Loucy (cell line): ENCODE measurements around the gene GRB10.
A peak's percentile ranks its signal among the peaks of the same experiment; 100 is the strongest.

ENCODE experiments used
- H2AFZ ChIP-seq: fragments of 200-600 bp; sonication (generic); 2 replicates; pipeline ENCODE4 v1.6.0; 2016; ENCODE audit warnings: antibody characterized with exemption, mild to moderate bottlenecking, low read length, moderate library complexity
- H3F3A ChIP-seq: fragments of 200-600 bp; 2 replicates; pipeline ENCODE4 v1.6.0; 2016; ENCODE audit warnings: antibody characterized with exemption, low read depth, mild to moderate bottlenecking
- H3K27me3 ChIP-seq: fragments of 200-600 bp; sonication (generic); 2 replicates; pipeline ENCODE4 v1.6.1; 2014; ENCODE audit warnings: low read length, mild to moderate bottlenecking; ENCODE audit not compliant: insufficient read depth, poor library complexity, severe bottlenecking
- H3K36me3 ChIP-seq: fragments of 200-600 bp; sonication (generic); 2 replicates; pipeline ENCODE4 v1.6.1; 2016; ENCODE audit warnings: low read length; ENCODE audit not compliant: insufficient read depth
- H3K4me1 ChIP-seq: fragments of 200-600 bp; sonication (generic); 2 replicates; pipeline ENCODE4 v1.5.1; 2014; ENCODE audit warnings: low read length, mild to moderate bottlenecking; ENCODE audit not compliant: insufficient read depth, poor library complexity, severe bottlenecking
- H3K4me2 ChIP-seq: fragments of 200-600 bp; sonication (generic); 2 replicates; pipeline ENCODE4 v1.6.0; 2014; ENCODE audit warnings: antibody characterized with exemption, low read length, low read depth, mild to moderate bottlenecking; ENCODE audit not compliant: poor library complexity, severe bottlenecking
- H3K4me3 ChIP-seq: fragments of 200-600 bp; sonication (generic); 2 replicates; pipeline ENCODE4 v1.5.1; 2014; ENCODE audit warnings: low read length, mild to moderate bottlenecking, mixed read lengths; ENCODE audit not compliant: poor library complexity, severe bottlenecking
- H3K79me2 ChIP-seq: fragments of 200-600 bp; sonication (generic); 2 replicates; pipeline ENCODE4 v1.6.1; 2014; ENCODE audit warnings: low read length; ENCODE audit not compliant: insufficient read depth
- H3K9ac ChIP-seq: fragments of 200-600 bp; sonication (generic); 2 replicates; pipeline ENCODE4 v1.6.0; 2014; ENCODE audit warnings: mild to moderate bottlenecking, low read depth, low read length, moderate library complexity; ENCODE audit not compliant: poor library complexity, severe bottlenecking
- H3K9me2 ChIP-seq: fragments of 200-600 bp; sonication (generic); replicated peaks from 2 replicates; pipeline ENCODE4 v1.6.1; 2016; ENCODE audit warnings: low read depth, low read length, mixed read lengths
- H3K9me3 ChIP-seq: fragments of 200-600 bp; sonication (generic); 2 replicates; pipeline ENCODE4 v1.6.1; 2014; ENCODE audit warnings: mild to moderate bottlenecking, antibody characterized with exemption, low read length, low read depth; ENCODE audit not compliant: insufficient read depth
- H4K20me1 ChIP-seq: fragments of 200-600 bp; sonication (generic); 2 replicates; pipeline ENCODE4 v1.6.0; 2014; ENCODE audit warnings: antibody characterized with exemption, low read length, mild to moderate bottlenecking; ENCODE audit not compliant: insufficient read depth, poor library complexity, severe bottlenecking
- EZH2phosphoT487 ChIP-seq: fragments of 200-600 bp; IDR thresholded peaks from 2 replicates; pipeline ENCODE4 v1.6.1; 2018; ENCODE audit warnings: antibody characterized with exemption, mild to moderate bottlenecking, moderate library complexity, borderline replicate concordance
- TF ChIP-seq, protein P1 (sequence below): fragments of 200-600 bp; sonication (generic); conservative IDR thresholded peaks from 2 replicates; pipeline ENCODE4 v1.5.1; 2014; ENCODE audit warnings: mild to moderate bottlenecking, antibody characterized with exemption, low read length

Gene GRB10

DNA sequence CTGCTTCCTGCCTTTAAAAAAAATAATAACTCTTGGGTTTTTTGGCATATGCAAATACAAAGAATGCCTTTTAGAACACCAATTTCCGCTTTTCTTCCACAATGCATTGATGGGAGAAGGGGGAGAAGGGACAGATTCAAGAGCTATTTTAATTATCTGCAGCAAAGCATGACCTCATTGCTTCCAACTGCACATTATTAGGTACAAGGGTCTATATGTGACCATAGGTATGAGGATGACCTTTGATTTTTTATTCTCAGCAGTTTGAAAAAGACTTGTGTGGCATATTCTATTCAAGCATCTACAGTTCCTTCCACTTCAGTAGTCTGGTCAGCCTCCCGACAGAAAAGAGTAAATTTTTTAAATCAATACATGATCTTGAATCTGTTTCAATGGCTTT lies 39.7 kb downstream of the GRB10 start:
- H3K9ac ChIP-seq = no peak overlapping the region
- no peaks in the 10 kb centered on the region for H4K20me1 ChIP-seq
- TF ChIP-seq, protein P1, sequence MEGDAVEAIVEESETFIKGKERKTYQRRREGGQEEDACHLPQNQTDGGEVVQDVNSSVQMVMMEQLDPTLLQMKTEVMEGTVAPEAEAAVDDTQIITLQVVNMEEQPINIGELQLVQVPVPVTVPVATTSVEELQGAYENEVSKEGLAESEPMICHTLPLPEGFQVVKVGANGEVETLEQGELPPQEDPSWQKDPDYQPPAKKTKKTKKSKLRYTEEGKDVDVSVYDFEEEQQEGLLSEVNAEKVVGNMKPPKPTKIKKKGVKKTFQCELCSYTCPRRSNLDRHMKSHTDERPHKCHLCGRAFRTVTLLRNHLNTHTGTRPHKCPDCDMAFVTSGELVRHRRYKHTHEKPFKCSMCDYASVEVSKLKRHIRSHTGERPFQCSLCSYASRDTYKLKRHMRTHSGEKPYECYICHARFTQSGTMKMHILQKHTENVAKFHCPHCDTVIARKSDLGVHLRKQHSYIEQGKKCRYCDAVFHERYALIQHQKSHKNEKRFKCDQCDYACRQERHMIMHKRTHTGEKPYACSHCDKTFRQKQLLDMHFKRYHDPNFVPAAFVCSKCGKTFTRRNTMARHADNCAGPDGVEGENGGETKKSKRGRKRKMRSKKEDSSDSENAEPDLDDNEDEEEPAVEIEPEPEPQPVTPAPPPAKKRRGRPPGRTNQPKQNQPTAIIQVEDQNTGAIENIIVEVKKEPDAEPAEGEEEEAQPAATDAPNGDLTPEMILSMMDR = no peak
- no peak overlapping the region for H3K4me2 ChIP-seq
- H3K9me3 ChIP-seq = no peaks in the 10 kb centered on the region
- no peak overlapping the region for H3K4me3 ChIP-seq
- H3K27me3 ChIP-seq = no peaks in the 10 kb centered on the region
- peaks cover 8% of the 10 kb centered on the region for H3K4me1 ChIP-seq
- no peaks in the 10 kb centered on the region for H3K9me2 ChIP-seq
- no peaks in the 10 kb centered on the region for H3K79me2 ChIP-seq
- no peaks in the 10 kb centered on the region for H3F3A ChIP-seq
- no peak overlapping the region for H2AFZ ChIP-seq
- no peaks in the 10 kb centered on the region for H3K36me3 ChIP-seq

DNA sequence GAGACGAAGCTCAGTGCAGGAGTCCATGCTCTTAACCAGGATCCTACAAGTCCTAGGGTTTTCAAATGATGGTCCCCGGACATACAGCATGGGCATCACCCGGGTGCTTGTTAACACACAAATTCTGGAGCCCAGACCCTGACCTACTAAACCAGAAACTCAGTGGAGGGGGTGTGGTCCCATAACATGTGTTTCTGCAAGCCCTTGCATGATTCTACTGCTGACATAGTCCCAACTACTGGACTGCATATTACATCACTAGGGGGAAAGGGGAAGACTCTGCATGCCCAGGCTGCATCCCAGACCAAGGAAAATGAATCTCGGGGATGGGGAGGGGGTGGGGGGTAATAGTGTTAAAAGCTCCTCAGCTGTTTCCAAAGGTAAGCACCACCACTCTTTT lies 40.3 kb downstream of the GRB10 start:
- H4K20me1 ChIP-seq = no peaks in the 10 kb centered on the region
- no peaks in the 10 kb centered on the region for H3F3A ChIP-seq
- no peak overlapping the region for H3K4me2 ChIP-seq
- no peak overlapping the region for H2AFZ ChIP-seq
- H3K79me2 ChIP-seq = no peaks in the 10 kb centered on the region
- TF ChIP-seq, protein P1 = no peak
- no peak for TF ChIP-seq EZH2phosphoT487
- H3K9me3 ChIP-seq = no peaks in the 10 kb centered on the region
- H3K4me3 ChIP-seq = no peak overlapping the region
- peaks cover 8% of the 10 kb centered on the region for H3K4me1 ChIP-seq
- no peaks in the 10 kb centered on the region for H3K36me3 ChIP-seq
- H3K27me3 ChIP-seq = no peaks in the 10 kb centered on the region
- no peaks in the 10 kb centered on the region for H3K9me2 ChIP-seq
- no peak overlapping the region for H3K9ac ChIP-seq

DNA sequence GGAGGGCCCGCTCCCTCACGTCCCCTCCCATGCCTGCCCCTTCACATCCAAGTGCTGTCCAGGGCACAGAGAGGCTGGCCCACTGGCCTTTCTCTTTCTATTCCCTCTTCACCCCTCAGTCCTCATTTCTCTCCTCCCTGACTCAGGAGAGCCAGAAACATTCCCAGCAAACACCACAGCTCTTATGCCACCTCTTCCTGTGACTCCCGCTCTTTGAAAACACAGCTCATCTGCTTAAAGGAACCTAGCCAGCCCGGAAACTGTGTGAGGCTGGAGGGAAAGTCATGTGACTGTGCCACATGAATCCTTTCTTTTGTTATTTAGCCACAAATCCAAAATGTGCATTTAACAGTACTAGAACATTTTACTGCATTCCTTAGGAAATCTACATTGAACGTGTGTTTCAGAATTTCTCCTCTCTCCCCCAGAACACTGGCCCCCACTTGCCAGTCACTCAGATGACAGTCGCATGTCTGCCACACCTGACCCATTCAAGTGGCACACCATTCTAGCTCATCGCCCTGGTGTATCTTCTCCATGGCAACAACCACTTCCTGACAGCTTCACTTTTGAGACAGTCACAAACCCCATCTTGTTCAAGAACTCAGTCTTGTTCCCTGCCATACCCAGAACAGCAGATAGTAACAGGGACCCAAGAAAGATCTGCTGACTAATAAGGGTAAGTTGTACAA lies 42.8 kb downstream of the GRB10 start:
- H3K4me3 ChIP-seq = peak overlapping the region; percentile 19
- peak overlapping the region; percentile 75 for H2AFZ ChIP-seq
- no peak overlapping the region for H3K9ac ChIP-seq
- no peaks in the 10 kb centered on the region for H3K9me3 ChIP-seq
- H3K9me2 ChIP-seq = no peaks in the 10 kb centered on the region
- TF ChIP-seq, protein P1 = no peak
- TF ChIP-seq EZH2phosphoT487 = no peak
- H3K4me2 ChIP-seq = peak overlapping the region; percentile 55
- H3K36me3 ChIP-seq = no peaks in the 10 kb centered on the region
- no peaks in the 10 kb centered on the region for H3K79me2 ChIP-seq
- peaks cover 8% of the 10 kb centered on the region for H3K4me1 ChIP-seq
- H3F3A ChIP-seq = no peaks in the 10 kb centered on the region
- no peaks in the 10 kb centered on the region for H3K27me3 ChIP-seq
- H4K20me1 ChIP-seq = no peaks in the 10 kb centered on the region
